Measurements from ENCODE around the gene OBSCN. TPM values are rescaled to one million over a fixed set of nuclear protein-coding genes. Genes with fewer than 3 reads are reported as not detected.

OBSCN gene
- total RNA-seq, 1 donor from 2014 or later, result 39.4 TPM

GRCh38 chr1:228174482-228175315, 33.1 kb upstream of the OBSCN start:
- TF ChIP-seq CTCF (IDR thresholded peaks at IDR 0.05), result no peak
- peak overlapping the region; percentile 66 for H3K27ac ChIP-seq
- intact Hi-C loops (cut with DNase I), result no loop called here
- H3K27me3 ChIP-seq, result no peaks in the 10 kb centered on the region
- peaks cover 9% of the 10 kb centered on the region for H3K36me3 ChIP-seq
- H3K4me3 ChIP-seq, result no peak overlapping the region
- ATAC-seq (peak; percentile 26), DNase-seq (no peak)
- peaks cover 7% of the 10 kb centered on the region for H3K4me1 ChIP-seq
- H3K9me3 ChIP-seq, result no peaks in the 10 kb centered on the region

GRCh38 chr1:228175316-228176023, 32.4 kb upstream of the OBSCN start:
- no peak for ATAC-seq
- intact Hi-C loops (cut with DNase I), result no loop called here
- Histone ChIP-seq H3K36me3 (peaks cover 9% of the 10 kb centered on the region), H3K4me1 (peaks cover 7% of the 10 kb centered on the region), H3K4me3 (no peak overlapping the region), H3K27me3 (no peaks in the 10 kb centered on the region), H3K27ac (peak overlapping the region; percentile 66), H3K9me3 (no peaks in the 10 kb centered on the region)
- no peak for TF ChIP-seq CTCF (IDR thresholded peaks at IDR 0.05)
- no peak for DNase-seq

- Histone ChIP-seq H3K4me1 (peaks cover 7% of the 10 kb centered on the region), H3K27me3 (no peaks in the 10 kb centered on the region), H3K27ac (peak overlapping the region; percentile 66), H3K9me3 (no peaks in the 10 kb centered on the region), H3K4me3 (no peak overlapping the region), H3K36me3 (peaks cover 9% of the 10 kb centered on the region)
- TF ChIP-seq CTCF (IDR thresholded peaks at IDR 0.05), result no peak
- intact Hi-C loops (cut with DNase I), result no loop called here
- ATAC-seq (no peak), DNase-seq (no peak)
These were observed 31.8 kb upstream of the OBSCN start for GRCh38 chr1:228176024-228176395.

- ATAC-seq (no peak), DNase-seq (peak; percentile 63)
- Histone ChIP-seq H3K4me1 (peaks cover 11% of the 10 kb centered on the region), H3K9me3 (no peaks in the 10 kb centered on the region), H3K27ac (peak overlapping the region; percentile 66), H3K4me3 (no peak overlapping the region), H3K36me3 (peaks cover 9% of the 10 kb centered on the region), H3K27me3 (no peaks in the 10 kb centered on the region)
- TF ChIP-seq CTCF (IDR thresholded peaks at IDR 0.05), result no peak
- intact Hi-C loops (cut with DNase I), result no loop called here
These were observed 31.2 kb upstream of the OBSCN start for GRCh38 chr1:228176461-228177182.

GRCh38 chr1:228177183-228177475, 30.7 kb upstream of the OBSCN start:
- no peaks in the 10 kb centered on the region for H3K27me3 ChIP-seq

More at GRCh38 chr1:228177183-228177475, 30.7 kb upstream of the OBSCN start:
- intact Hi-C loops (cut with DNase I), result no loop called here
- Histone ChIP-seq H3K9me3 (no peaks in the 10 kb centered on the region), H3K4me1 (peaks cover 11% of the 10 kb centered on the region), H3K27ac (peak overlapping the region; percentile 66), H3K36me3 (peaks cover 9% of the 10 kb centered on the region), H3K4me3 (no peak overlapping the region)
- DNase-seq (no peak), ATAC-seq (no peak)
- no peak for TF ChIP-seq CTCF (IDR thresholded peaks at IDR 0.05)
